Femur (tissue), 1 donor: Measurements from ENCODE around the gene IGLL5.

ENCODE experiments used
- DNase-seq: peaks from one replicate; pipeline ENCODE4 v3.0.0-alpha.2; 2017

IGLL5 gene

GRCh38 chr22:22940961-22941605 is 53.5 kb downstream of the IGLL5 start:
- peak; percentile 10 for DNase-seq

GRCh38 chr22:22941831-22942510 is 54.4 kb downstream of the IGLL5 start:
- DNase-seq: peak; percentile 12

DNA sequence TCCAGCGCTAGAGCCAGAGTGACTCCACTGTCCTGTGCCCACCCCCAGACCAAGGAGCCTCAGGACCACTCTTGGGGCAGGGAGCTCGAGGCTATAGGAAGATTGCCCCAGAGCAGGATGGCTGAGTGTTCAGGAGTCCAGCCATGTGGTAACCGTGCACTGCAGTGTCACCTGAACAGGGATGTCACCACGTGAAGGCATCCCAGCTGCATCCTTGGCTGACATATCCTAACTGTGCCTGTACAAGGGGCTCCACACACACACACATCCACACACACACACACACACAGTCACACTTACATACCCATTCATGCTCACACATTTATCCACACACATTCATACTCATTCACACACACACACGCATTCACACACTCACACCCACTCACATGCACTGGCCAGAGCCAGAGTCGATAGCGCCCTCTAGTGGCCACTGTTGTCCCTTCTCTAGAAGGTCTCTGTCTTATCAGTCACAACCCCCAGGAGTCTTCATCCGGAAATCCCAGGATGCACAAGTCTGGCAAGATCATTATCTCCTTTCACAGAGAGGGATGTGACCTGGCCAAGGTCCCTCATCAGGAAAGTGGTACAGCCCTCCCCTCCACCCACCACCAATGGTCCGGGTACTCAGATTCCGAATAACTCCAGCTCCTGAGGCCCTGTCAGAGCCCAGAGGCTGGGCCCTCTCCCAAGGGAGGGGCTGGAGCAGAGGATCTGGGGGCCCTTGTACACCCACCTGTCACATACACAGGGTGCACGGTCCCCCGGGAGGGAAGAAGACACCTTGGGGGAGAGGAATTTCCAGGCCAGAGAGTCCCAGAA is 55.1 kb downstream of the IGLL5 start:
- DNase-seq: peak; percentile 61

DNA sequence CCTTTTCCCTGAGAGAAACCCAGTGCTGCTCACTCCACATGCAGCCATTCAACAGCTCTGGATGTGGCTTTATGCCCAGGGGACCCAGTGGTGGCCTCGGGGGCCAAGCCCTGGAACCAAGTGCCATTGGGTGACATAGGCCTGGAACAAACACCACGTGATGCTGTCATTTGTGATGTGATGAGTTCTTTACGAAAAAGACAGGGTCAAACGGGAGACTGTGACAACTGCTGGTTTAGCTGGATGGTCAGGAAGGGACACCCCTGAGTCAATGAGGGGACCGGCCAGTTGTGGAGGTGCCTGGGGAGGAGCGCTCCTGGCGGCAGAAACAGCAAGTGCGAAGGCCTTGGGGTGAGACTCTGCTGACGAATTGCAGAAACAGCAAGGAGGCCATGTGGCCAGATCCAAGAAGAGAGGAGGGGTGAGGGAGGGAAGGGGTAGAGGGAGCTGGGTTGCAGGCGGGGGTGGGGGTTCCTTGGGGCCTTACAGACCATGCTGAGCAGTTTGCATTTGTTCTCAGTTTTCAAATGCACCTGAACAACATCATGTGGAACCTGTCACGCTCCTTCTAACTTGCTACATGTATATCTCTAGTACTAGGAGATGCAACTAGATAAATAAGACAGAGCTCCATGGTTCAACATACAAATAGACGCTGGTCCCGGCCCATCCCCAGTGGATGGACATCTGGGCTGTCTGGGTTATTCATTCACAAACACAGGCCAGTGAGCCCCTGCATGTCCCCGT is 56.1 kb downstream of the IGLL5 start:
- peak; percentile 10 for DNase-seq

- DNase-seq: no peak
Observed at GRCh38 chr22:22944268-22944985, 56.8 kb downstream of the IGLL5 start.

DNA sequence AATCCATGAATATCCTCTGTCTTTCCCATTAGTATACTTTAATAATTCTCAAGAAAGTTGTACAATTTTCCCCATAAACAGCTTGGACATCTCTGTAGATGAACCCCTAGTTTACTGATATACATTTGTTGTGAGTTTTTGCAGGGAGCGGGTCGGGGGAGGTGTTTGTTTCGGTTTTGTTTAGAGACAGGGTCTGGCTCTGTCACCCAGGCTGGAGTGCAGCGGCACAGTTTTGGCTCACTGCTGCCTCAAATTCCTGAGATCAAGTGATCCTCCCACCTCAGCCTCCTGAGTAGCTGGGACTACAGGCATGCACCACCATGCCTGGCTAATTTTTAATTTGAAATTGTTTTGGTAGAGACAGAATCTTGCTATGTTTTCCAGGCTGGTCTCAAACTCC is 57.6 kb downstream of the IGLL5 start:
- DNase-seq: no peak
